Upper lobe of left lung (tissue), 4 donors: ENCODE results near the gene KCNJ18.
"Not testable (repeated sequence)": the region's sequence is repeated elsewhere in the genome, so short reads cannot be mapped to it uniquely, and the experiment has no call there.

Experiments
- POLR2A ChIP-seq, 4 donors: fragments of 450-650 bp; IDR thresholded peaks; one replicate each; pipeline ENCODE4 v1.5.1; 2016 to 2017; ENCODE audit warnings: antibody characterized with exemption in 4 of 4, mild to moderate bottlenecking in 2 of 4
- POLR2AphosphoS5 ChIP-seq, 2 donors: sonication (generic); formaldehyde crosslinking; IDR thresholded peaks; one replicate each; pipeline ENCODE4 v1.5.1; 2017; ENCODE audit warnings: antibody characterized with exemption in 2 of 2
- TF ChIP-seq, protein P1 (sequence below), 6 experiments: fragments of 450-650 bp in 4 of 6; fragments of 200-600 bp in 2 of 6; sonication (generic) in 2 of 6; IDR thresholded peaks; one replicate each; pipeline ENCODE4 v1.5.1; 2016 to 2019; ENCODE audit warnings: antibody characterized with exemption in 6 of 6

GRCh38 chr17:21744151-21744550, 51.8 kb downstream of the KCNJ18 start:
- TF ChIP-seq POLR2A, POLR2AphosphoS5 (IDR thresholded peaks at IDR 0.05): not testable (repeated sequence)
- TF ChIP-seq, protein P1, sequence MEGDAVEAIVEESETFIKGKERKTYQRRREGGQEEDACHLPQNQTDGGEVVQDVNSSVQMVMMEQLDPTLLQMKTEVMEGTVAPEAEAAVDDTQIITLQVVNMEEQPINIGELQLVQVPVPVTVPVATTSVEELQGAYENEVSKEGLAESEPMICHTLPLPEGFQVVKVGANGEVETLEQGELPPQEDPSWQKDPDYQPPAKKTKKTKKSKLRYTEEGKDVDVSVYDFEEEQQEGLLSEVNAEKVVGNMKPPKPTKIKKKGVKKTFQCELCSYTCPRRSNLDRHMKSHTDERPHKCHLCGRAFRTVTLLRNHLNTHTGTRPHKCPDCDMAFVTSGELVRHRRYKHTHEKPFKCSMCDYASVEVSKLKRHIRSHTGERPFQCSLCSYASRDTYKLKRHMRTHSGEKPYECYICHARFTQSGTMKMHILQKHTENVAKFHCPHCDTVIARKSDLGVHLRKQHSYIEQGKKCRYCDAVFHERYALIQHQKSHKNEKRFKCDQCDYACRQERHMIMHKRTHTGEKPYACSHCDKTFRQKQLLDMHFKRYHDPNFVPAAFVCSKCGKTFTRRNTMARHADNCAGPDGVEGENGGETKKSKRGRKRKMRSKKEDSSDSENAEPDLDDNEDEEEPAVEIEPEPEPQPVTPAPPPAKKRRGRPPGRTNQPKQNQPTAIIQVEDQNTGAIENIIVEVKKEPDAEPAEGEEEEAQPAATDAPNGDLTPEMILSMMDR (IDR thresholded peaks at IDR 0.05) = not testable (repeated sequence)
